HCT116 (cell line): Measurements from ENCODE around the gene ZNF425. TPM values are rescaled to one million over a fixed set of nuclear protein-coding genes. Genes with fewer than 3 reads are reported as not detected.

Source experiments
- ATAC-seq: fragments of 200-7000 bp; cut with Tn5 transposase; 2 replicates; pipeline ENCODE4 v1.9.1; 2020; ENCODE audit warnings: mild to moderate bottlenecking, moderate library complexity
- BruUV-seq: library from RNA; stranded (reverse); fragments of 400-500 nt; replicated peaks from 2 replicates; lab custom pipeline; 2021; lab: Mats Ljungman, UMichigan
- CTCF ChIA-PET: fragments of 300-600 bp; sonication (Branson Sonifier 250); formaldehyde crosslinking; loops from one replicate; lab custom pipeline; 2021; ENCODE audit warnings: antibody characterized with exemption; lab: Charles Lee
- POLR2A ChIA-PET: fragments of 300-600, 350-600 bp; sonication (Branson Sonifier 250); formaldehyde crosslinking; loops from one replicate; lab custom pipeline; 2021; ENCODE audit warnings: antibody characterized with exemption; lab: Charles Lee
- RAD21 ChIA-PET, 2 experiments: fragments of 300-600 bp; sonication (Branson Sonifier 250); formaldehyde crosslinking; loops; one replicate each; lab custom pipeline; 2023; ENCODE audit warnings: low total read pairs in 2 of 2; ENCODE audit not compliant: uncharacterized antibody in 2 of 2, unreplicated experiment in 2 of 2, low non-redundant PET in 1 of 2; lab: Charles Lee
- DNase-seq: peaks from one replicate; pipeline ENCODE4 v3.0.0-alpha.2; 2010; ENCODE audit warnings: low read depth, low spot score
- H2AFZ ChIP-seq: fragments of 200-600 bp; shearing (Covaris generic), sonication (generic); 2 replicates; pipeline ENCODE4 v1.6.1; 2017; ENCODE audit warnings: low read depth, mixed run types, mixed read lengths, antibody characterized with exemption, low read length; ENCODE audit not compliant: poor library complexity, severe bottlenecking
- H3K27ac ChIP-seq: 2 replicates; pipeline ENCODE4 v1.5.1; 2012; ENCODE audit warnings: low read depth, low read length
- H3K27me3 ChIP-seq: fragments of 200-600 bp; sonication (generic); 2 replicates; pipeline ENCODE4 v1.6.1; 2016; ENCODE audit warnings: mixed run types, low read length, mixed read lengths; ENCODE audit not compliant: insufficient read depth
- H3K36me3 ChIP-seq, 2 experiments: fragments of 200-500 bp in 1 of 2; fragments of 200-600 bp in 1 of 2; sonication (Bioruptor generic) in 1 of 2; sonication (generic) in 1 of 2; 2 replicates each; pipeline versions ENCODE4 v1.5.1 to v1.6.1; 2014 to 2016; ENCODE audit warnings: low read length in 2 of 2, inconsistent platforms in 1 of 2, mixed read lengths in 1 of 2, mixed run types in 1 of 2; ENCODE audit not compliant: insufficient read depth in 2 of 2, control insufficient read depth in 1 of 2
- H3K4me1 ChIP-seq, 2 experiments: fragments of 200-600 bp in 1 of 2; sonication (generic) in 1 of 2; 2 replicates each; pipeline versions ENCODE4 v1.5.1 to v1.6.1; 2012 to 2017; ENCODE audit warnings: low read length in 2 of 2, inconsistent platforms in 1 of 2, mild to moderate bottlenecking in 1 of 2, mixed read lengths in 1 of 2, mixed run types in 1 of 2, moderate library complexity in 1 of 2; ENCODE audit not compliant: insufficient read depth in 2 of 2, control insufficient read depth in 1 of 2
- H3K4me2 ChIP-seq: fragments of 200-600 bp; sonication (generic); 2 replicates; pipeline ENCODE4 v1.6.1; 2017; ENCODE audit warnings: mixed run types, low read length, mixed read lengths
- H3K4me3 ChIP-seq, 2 experiments: fragments of 200-600 bp in 1 of 2; sonication (generic) in 1 of 2; replicated peaks in 1 of 2; 2 replicates each; pipeline ENCODE4 v1.5.1; 2011 to 2016; ENCODE audit warnings: low read length in 2 of 2, control low read depth in 1 of 2, low read depth in 1 of 2, mild to moderate bottlenecking in 1 of 2, mixed read lengths in 1 of 2, mixed run types in 1 of 2
- H3K79me2 ChIP-seq: fragments of 200-600 bp; sonication (generic); 2 replicates; pipeline ENCODE4 v1.6.1; 2017; ENCODE audit warnings: mild to moderate bottlenecking, mixed run types, low read length, moderate library complexity, mixed read lengths; ENCODE audit not compliant: insufficient read depth
- H3K9ac ChIP-seq: fragments of 200-600 bp; sonication (generic); 2 replicates; pipeline ENCODE4 v1.6.1; 2016; ENCODE audit warnings: low read length, mixed read lengths
- H3K9me2 ChIP-seq: fragments of 200-600 bp; sonication (generic), shearing (Covaris generic); 2 replicates; pipeline ENCODE4 v1.6.1; 2017; ENCODE audit warnings: mixed run types, mild to moderate bottlenecking, moderate library complexity; ENCODE audit not compliant: insufficient read depth
- H3K9me3 ChIP-seq, 2 experiments: fragments of 200-500 bp in 1 of 2; fragments of 200-600 bp in 1 of 2; sonication (Bioruptor generic) in 1 of 2; sonication (generic) in 1 of 2; 2 replicates each; pipeline ENCODE4 v1.6.1; 2014 to 2017; ENCODE audit warnings: low read length in 2 of 2, mixed read lengths in 2 of 2, inconsistent platforms in 1 of 2, low read depth in 1 of 2, mild to moderate bottlenecking in 1 of 2, mixed run types in 1 of 2, moderate library complexity in 1 of 2; ENCODE audit not compliant: control insufficient read depth in 1 of 2, insufficient read depth in 1 of 2
- H4K20me1 ChIP-seq: fragments of 200-600 bp; sonication (generic), shearing (Covaris generic); 2 replicates; pipeline ENCODE4 v1.6.1; 2017; ENCODE audit warnings: mixed run types, mild to moderate bottlenecking, moderate library complexity; ENCODE audit not compliant: insufficient read depth
- EZH2 ChIP-seq: fragments of 200-600 bp; sonication (generic); IDR thresholded peaks from 2 replicates; pipeline ENCODE4 v1.6.1; 2017; ENCODE audit warnings: antibody characterized with exemption, mixed run types
- JUND ChIP-seq: IDR thresholded peaks from 2 replicates; pipeline ENCODE4 v1.6.1; 2012
- RAD21 ChIP-seq: IDR thresholded peaks from 2 replicates; pipeline ENCODE4 v1.6.1; 2012; ENCODE audit warnings: low read depth, mild to moderate bottlenecking
- SP1 ChIP-seq: IDR thresholded peaks from 2 replicates; pipeline ENCODE4 v1.6.1; 2012; ENCODE audit warnings: low read depth
- SRF ChIP-seq: IDR thresholded peaks from 2 replicates; pipeline ENCODE4 v1.6.1; 2012; ENCODE audit warnings: low read depth
- intact Hi-C: fragments of 100-400 bp; cut with micrococcal nuclease; formaldehyde crosslinking; loops from 2 replicates; pipeline ENCODE4 v1.10.0; 2022
- total RNA-seq: library from RNA; stranded (reverse); gene quantifications from one replicate; pipeline ENCODE4 v1.2.1, GENCODE V29; 2021; ENCODE audit not compliant: unreplicated experiment
- TF ChIP-seq, protein P1 (sequence below), 3 experiments: fragments of 200-600 bp in 1 of 3; sonication (generic) in 1 of 3; IDR thresholded peaks in 2 of 3; conservative IDR thresholded peaks in 1 of 3; 2 replicates each; pipeline ENCODE4 v1.5.1; 2012 to 2017; ENCODE audit warnings: low read depth in 2 of 3, low read length in 2 of 3, antibody characterized with exemption in 1 of 3, borderline replicate concordance in 1 of 3, control low read depth in 1 of 3, mild to moderate bottlenecking in 1 of 3, mixed read lengths in 1 of 3, mixed run types in 1 of 3, moderate library complexity in 1 of 3; ENCODE audit not compliant: insufficient read depth in 1 of 3
- TF ChIP-seq, protein P2 (sequence below): IDR thresholded peaks from 2 replicates; pipeline ENCODE4 v1.6.1; 2011; ENCODE audit warnings: mild to moderate bottlenecking, low read length, moderate library complexity; ENCODE audit not compliant: insufficient replicate concordance; ENCODE audit errors: extremely low read depth

ZNF425 gene
- total RNA-seq, 1 experiment from 2014 or later = 2.1 TPM

DNA sequence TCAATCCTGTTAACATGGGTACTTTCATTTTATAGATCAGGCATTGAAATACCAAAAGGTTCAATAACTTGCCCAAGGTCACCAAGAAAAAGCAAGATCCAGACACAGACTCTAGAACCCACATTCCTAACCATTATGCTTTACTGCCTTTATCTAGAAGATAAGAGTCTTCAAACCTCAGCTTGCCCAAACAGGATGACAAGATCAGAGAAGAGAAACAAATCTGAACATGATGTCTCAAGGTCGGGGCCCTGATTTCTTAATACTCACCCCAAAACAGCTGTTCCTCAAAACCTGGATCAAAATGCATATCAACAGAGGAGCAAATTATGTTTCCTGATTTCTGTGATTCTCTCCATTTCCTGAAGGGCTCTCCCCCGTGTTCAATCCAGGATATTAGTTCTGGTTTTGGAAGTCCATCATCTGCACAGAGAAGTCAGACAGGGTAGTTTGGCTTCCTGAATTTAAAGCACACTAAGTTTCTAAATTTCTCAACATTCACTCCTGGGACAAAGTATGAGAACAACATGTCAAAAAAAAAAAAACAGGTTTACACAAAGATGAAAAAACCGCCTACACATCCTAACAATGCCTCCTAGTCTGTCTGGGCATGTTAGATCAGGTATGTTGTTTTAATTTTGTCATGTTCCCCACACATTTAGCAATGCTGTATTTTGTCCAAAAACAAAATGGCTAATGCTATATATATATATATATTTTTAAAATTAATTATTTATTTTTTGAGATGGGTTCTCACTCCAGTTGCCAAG, 51.8 kb downstream of the ZNF425 start (continued):
- TF ChIP-seq, protein P1, sequence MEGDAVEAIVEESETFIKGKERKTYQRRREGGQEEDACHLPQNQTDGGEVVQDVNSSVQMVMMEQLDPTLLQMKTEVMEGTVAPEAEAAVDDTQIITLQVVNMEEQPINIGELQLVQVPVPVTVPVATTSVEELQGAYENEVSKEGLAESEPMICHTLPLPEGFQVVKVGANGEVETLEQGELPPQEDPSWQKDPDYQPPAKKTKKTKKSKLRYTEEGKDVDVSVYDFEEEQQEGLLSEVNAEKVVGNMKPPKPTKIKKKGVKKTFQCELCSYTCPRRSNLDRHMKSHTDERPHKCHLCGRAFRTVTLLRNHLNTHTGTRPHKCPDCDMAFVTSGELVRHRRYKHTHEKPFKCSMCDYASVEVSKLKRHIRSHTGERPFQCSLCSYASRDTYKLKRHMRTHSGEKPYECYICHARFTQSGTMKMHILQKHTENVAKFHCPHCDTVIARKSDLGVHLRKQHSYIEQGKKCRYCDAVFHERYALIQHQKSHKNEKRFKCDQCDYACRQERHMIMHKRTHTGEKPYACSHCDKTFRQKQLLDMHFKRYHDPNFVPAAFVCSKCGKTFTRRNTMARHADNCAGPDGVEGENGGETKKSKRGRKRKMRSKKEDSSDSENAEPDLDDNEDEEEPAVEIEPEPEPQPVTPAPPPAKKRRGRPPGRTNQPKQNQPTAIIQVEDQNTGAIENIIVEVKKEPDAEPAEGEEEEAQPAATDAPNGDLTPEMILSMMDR (IDR thresholded peaks at IDR 0.05 in 2 of 3, conservative IDR thresholded peaks at IDR 0.05 in 1 of 3; ENCODE audit: borderline replicate concordance in 1 of 3, insufficient read depth in 1 of 3, low read depth in 2 of 3, low read length in 2 of 3) = no peak
- no peak for TF ChIP-seq EZH2
- TF ChIP-seq, protein P2, sequence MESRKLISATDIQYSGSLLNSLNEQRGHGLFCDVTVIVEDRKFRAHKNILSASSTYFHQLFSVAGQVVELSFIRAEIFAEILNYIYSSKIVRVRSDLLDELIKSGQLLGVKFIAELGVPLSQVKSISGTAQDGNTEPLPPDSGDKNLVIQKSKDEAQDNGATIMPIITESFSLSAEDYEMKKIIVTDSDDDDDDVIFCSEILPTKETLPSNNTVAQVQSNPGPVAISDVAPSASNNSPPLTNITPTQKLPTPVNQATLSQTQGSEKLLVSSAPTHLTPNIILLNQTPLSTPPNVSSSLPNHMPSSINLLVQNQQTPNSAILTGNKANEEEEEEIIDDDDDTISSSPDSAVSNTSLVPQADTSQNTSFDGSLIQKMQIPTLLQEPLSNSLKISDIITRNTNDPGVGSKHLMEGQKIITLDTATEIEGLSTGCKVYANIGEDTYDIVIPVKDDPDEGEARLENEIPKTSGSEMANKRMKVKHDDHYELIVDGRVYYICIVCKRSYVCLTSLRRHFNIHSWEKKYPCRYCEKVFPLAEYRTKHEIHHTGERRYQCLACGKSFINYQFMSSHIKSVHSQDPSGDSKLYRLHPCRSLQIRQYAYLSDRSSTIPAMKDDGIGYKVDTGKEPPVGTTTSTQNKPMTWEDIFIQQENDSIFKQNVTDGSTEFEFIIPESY = no peak
- no peak for TF ChIP-seq SRF
- TF ChIP-seq JUND = no peak
- TF ChIP-seq SP1 = no peak
- TF ChIP-seq RAD21 = no peak

DNA sequence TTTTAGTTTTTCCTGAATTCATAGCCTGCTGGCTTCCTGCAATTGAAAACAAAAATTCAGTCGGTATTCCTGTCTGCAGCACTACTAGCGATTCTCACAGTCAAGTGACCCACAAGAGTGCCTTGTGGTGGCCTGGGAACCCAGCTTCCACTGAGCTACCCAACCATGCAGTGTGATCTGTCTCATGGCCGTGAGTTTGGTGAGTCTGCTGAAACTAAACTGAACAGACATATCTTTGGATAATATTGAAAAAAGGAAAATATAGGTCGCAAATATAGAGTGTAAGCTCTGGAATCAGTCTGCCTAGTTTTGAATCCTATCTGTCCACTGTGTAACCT, 53.7 kb downstream of the ZNF425 start:
- no peaks in the 10 kb centered on the region for H3K9me3 ChIP-seq
- H3K27ac ChIP-seq = peak overlapping the region; percentile 77
- peaks cover 40% of the 10 kb centered on the region for H3K79me2 ChIP-seq
- H3K4me2 ChIP-seq = peak overlapping the region; percentile 92
- peak; percentile 19 for ATAC-seq
- intact Hi-C loops = loop anchor here (2.0 kb wide), 1 partner anchor 18 kb away; the partner anchor contains the start of gene ZNF786
- no peaks in the 10 kb centered on the region for H4K20me1 ChIP-seq
- H3K4me1 ChIP-seq = peaks cover 4 to 24% of the 10 kb centered on the region in 2 experiments; a peak in 3 of 4 replicates
- TF ChIP-seq SRF (no peak), JUND (no peak)
- H3K36me3 ChIP-seq = peaks cover 4 to 26% of the 10 kb centered on the region in 2 experiments; a peak in 3 of 4 replicates
- H2AFZ ChIP-seq = no peak overlapping the region
- peak overlapping the region; percentile 79 for H3K9ac ChIP-seq
- no peak for DNase-seq
- H3K9me2 ChIP-seq = no peaks in the 10 kb centered on the region
- RAD21 ChIA-PET = no interaction called here
- peak overlapping the region; percentile 68 to 77 for H3K4me3 ChIP-seq
- POLR2A ChIA-PET = interaction anchor here (1.5 to 1.6 kb wide), 2 partner anchors 17 to 53 kb away, joined by 5 to 6 read pairs; no protein-coding TSS in a partner anchor
- H3K27me3 ChIP-seq = no peaks in the 10 kb centered on the region
- CTCF ChIA-PET = interaction anchor here (1.0 to 1.6 kb wide), 6 partner anchors 14 to 65 kb away, joined by 3 to 6 read pairs (median 4); partner anchors contain the start of gene ZNF425
- TSS peak; percentile 91 for BruUV-seq
